GM19468 (cell line): ENCODE data around the gene HMGB1.

Experiments
- ATAC-seq: cut with Tn5 transposase; IDR thresholded peaks from one replicate; pipeline ENCODE4 v1.9.1; 2021; ENCODE audit warnings: mild to moderate bottlenecking, moderate library complexity, moderate number of reproducible peaks; ENCODE audit not compliant: unreplicated experiment; ENCODE audit errors: extremely low read depth

HMGB1 gene

GRCh38 chr13:30435911-30436451 is 29.8 kb downstream of the HMGB1 start:
- no peak for ATAC-seq

- no peak for ATAC-seq
These were observed 34.3 kb downstream of the HMGB1 start for GRCh38 chr13:30431269-30431940.

- no peak for ATAC-seq
These were observed 35.7 kb downstream of the HMGB1 start for GRCh38 chr13:30429721-30430694.

- ATAC-seq, result no peak
These were observed 36.5 kb downstream of the HMGB1 start for GRCh38 chr13:30429235-30429634.

GRCh38 chr13:30423891-30424290 is 41.8 kb downstream of the HMGB1 start:
- no peak for ATAC-seq

- no peak for ATAC-seq
These were observed 43.5 kb downstream of the HMGB1 start, which contains the start of gene UBE2L5 for GRCh38 chr13:30422054-30422839. Gene UBE2L5, plus strand, starts transcription at chr13:30422493. Its CDS starts 5,498 bp downstream, at chr13:30427991.

- no peak for ATAC-seq
These were observed 44.4 kb downstream of the HMGB1 start for GRCh38 chr13:30421093-30422053.

- no peak for ATAC-seq
These were observed 46.8 kb downstream of the HMGB1 start for GRCh38 chr13:30418717-30419459.

- no peak for ATAC-seq
These were observed 47.5 kb downstream of the HMGB1 start for GRCh38 chr13:30418075-30418716.

GRCh38 chr13:30416471-30416870 is 49.3 kb downstream of the HMGB1 start:
- ATAC-seq, result no peak

- peak; percentile 48 for ATAC-seq
These were observed 50.2 kb downstream of the HMGB1 start for GRCh38 chr13:30415430-30416030.

- no peak for ATAC-seq
These were observed 51.9 kb downstream of the HMGB1 start for GRCh38 chr13:30413842-30414241.

- no peak for ATAC-seq
These were observed 53.4 kb downstream of the HMGB1 start for GRCh38 chr13:30412346-30412745.

GRCh38 chr13:30410705-30411125 is 55.0 kb downstream of the HMGB1 start:
- ATAC-seq, result no peak

GRCh38 chr13:30409886-30410704 is 55.6 kb downstream of the HMGB1 start:
- ATAC-seq, result no peak

- ATAC-seq, result peak; percentile 90
These were observed 57.2 kb downstream of the HMGB1 start for GRCh38 chr13:30408319-30409101.
